ENCODE results near the gene LEKR1.
A peak's percentile ranks its signal among the peaks of the same experiment; 100 is the strongest.

The LEKR1 gene

GRCh38 chr3:156997351-156997750 is 171.2 kb downstream of the LEKR1 start:
- Histone ChIP-seq H3K27ac (ENCODE audit: low read depth, low read length) (no peak overlapping the region), H3K4me1 (ENCODE audit: control insufficient read depth in 5 of 5, insufficient read depth in 5 of 5, low read length in 5 of 5) (no peaks in the 10 kb centered on the region), H3K27me3 (ENCODE audit: control insufficient read depth in 5 of 5, insufficient read depth in 4 of 5, low read length in 5 of 5) (no peaks in the 10 kb centered on the region), H3K9ac (ENCODE audit: low read length in 5 of 5) (no peak overlapping the region), H3K9me3 (ENCODE audit: control insufficient read depth in 5 of 5, low read length in 5 of 5) (no peaks in the 10 kb centered on the region), H3K36me3 (ENCODE audit: control insufficient read depth in 5 of 5, insufficient read depth in 5 of 5, low read length in 5 of 5) (no peaks in the 10 kb centered on the region), H3K4me3 (ENCODE audit: low read depth in 1 of 5, low read length in 5 of 5) (no peak overlapping the region)

- no peaks in the 10 kb centered on the region for H3K27me3 ChIP-seq (ENCODE audit: control insufficient read depth in 5 of 5, insufficient read depth in 4 of 5, low read length in 5 of 5)
- H3K27ac ChIP-seq (ENCODE audit: low read depth, low read length): no peak overlapping the region
- no peaks in the 10 kb centered on the region for H3K4me1 ChIP-seq (ENCODE audit: control insufficient read depth in 5 of 5, insufficient read depth in 5 of 5, low read length in 5 of 5)
- no peak overlapping the region for H3K4me3 ChIP-seq (ENCODE audit: low read depth in 1 of 5, low read length in 5 of 5)
- H3K9me3 ChIP-seq (ENCODE audit: control insufficient read depth in 5 of 5, low read length in 5 of 5): peaks cover 0 to 5% (median 3%) of the 10 kb centered on the region in 5 donors
- H3K9ac ChIP-seq (ENCODE audit: low read length in 5 of 5): no peak overlapping the region
- H3K36me3 ChIP-seq (ENCODE audit: control insufficient read depth in 5 of 5, insufficient read depth in 5 of 5, low read length in 5 of 5): no peaks in the 10 kb centered on the region
Measured at GRCh38 chr3:157001221-157001957, 175.2 kb downstream of the LEKR1 start.

- Histone ChIP-seq H3K27ac (ENCODE audit: low read depth, low read length) (no peak overlapping the region), H3K4me1 (ENCODE audit: control insufficient read depth in 5 of 5, insufficient read depth in 5 of 5, low read length in 5 of 5) (no peaks in the 10 kb centered on the region), H3K4me3 (ENCODE audit: low read depth in 1 of 5, low read length in 5 of 5) (no peak overlapping the region), H3K9ac (ENCODE audit: low read length in 5 of 5) (no peak overlapping the region), H3K9me3 (ENCODE audit: control insufficient read depth in 5 of 5, low read length in 5 of 5) (no peaks in the 10 kb centered on the region), H3K27me3 (ENCODE audit: control insufficient read depth in 5 of 5, insufficient read depth in 4 of 5, low read length in 5 of 5) (no peaks in the 10 kb centered on the region), H3K36me3 (ENCODE audit: control insufficient read depth in 5 of 5, insufficient read depth in 5 of 5, low read length in 5 of 5) (no peaks in the 10 kb centered on the region)
Measured at GRCh38 chr3:157021679-157022078, 195.5 kb downstream of the LEKR1 start.

- no peaks in the 10 kb centered on the region for H3K36me3 ChIP-seq (ENCODE audit: control insufficient read depth in 5 of 5, insufficient read depth in 5 of 5, low read length in 5 of 5)
- H3K4me3 ChIP-seq (ENCODE audit: low read depth in 1 of 5, low read length in 5 of 5): no peak overlapping the region
- no peaks in the 10 kb centered on the region for H3K27me3 ChIP-seq (ENCODE audit: control insufficient read depth in 5 of 5, insufficient read depth in 4 of 5, low read length in 5 of 5)
- H3K9ac ChIP-seq (ENCODE audit: low read length in 5 of 5): no peak overlapping the region
- peaks cover 0 to under 1% (median 0%) of the 10 kb centered on the region in 5 donors for H3K4me1 ChIP-seq (ENCODE audit: control insufficient read depth in 5 of 5, insufficient read depth in 5 of 5, low read length in 5 of 5)
- H3K9me3 ChIP-seq (ENCODE audit: control insufficient read depth in 5 of 5, low read length in 5 of 5): no peaks in the 10 kb centered on the region
- no peak overlapping the region for H3K27ac ChIP-seq (ENCODE audit: low read depth, low read length)
Measured at GRCh38 chr3:157023226-157023625, 197.1 kb downstream of the LEKR1 start.

- no peaks in the 10 kb centered on the region for H3K36me3 ChIP-seq (ENCODE audit: control insufficient read depth in 5 of 5, insufficient read depth in 5 of 5, low read length in 5 of 5)
- H3K4me3 ChIP-seq (ENCODE audit: low read depth in 1 of 5, low read length in 5 of 5): no peak overlapping the region
- H3K4me1 ChIP-seq (ENCODE audit: control insufficient read depth in 5 of 5, insufficient read depth in 5 of 5, low read length in 5 of 5): peaks cover 0 to 2% (median 0%) of the 10 kb centered on the region in 5 donors
- H3K27me3 ChIP-seq (ENCODE audit: control insufficient read depth in 5 of 5, insufficient read depth in 4 of 5, low read length in 5 of 5): no peaks in the 10 kb centered on the region
- peaks cover 0 to 9% (median 3%) of the 10 kb centered on the region in 5 donors for H3K9me3 ChIP-seq (ENCODE audit: control insufficient read depth in 5 of 5, low read length in 5 of 5)
- no peak overlapping the region for H3K27ac ChIP-seq (ENCODE audit: low read depth, low read length)
- H3K9ac ChIP-seq (ENCODE audit: low read length in 5 of 5): no peak overlapping the region
Measured at GRCh38 chr3:157026091-157026490, 199.9 kb downstream of the LEKR1 start.

- H3K27ac ChIP-seq (ENCODE audit: low read depth, low read length): no peak overlapping the region
- H3K4me1 ChIP-seq (ENCODE audit: control insufficient read depth in 5 of 5, insufficient read depth in 5 of 5, low read length in 5 of 5): peaks cover 0 to 2% (median 0%) of the 10 kb centered on the region in 5 donors
- no peak overlapping the region for H3K9ac ChIP-seq (ENCODE audit: low read length in 5 of 5)
- no peaks in the 10 kb centered on the region for H3K36me3 ChIP-seq (ENCODE audit: control insufficient read depth in 5 of 5, insufficient read depth in 5 of 5, low read length in 5 of 5)
- H3K27me3 ChIP-seq (ENCODE audit: control insufficient read depth in 5 of 5, insufficient read depth in 4 of 5, low read length in 5 of 5): no peaks in the 10 kb centered on the region
- H3K4me3 ChIP-seq (ENCODE audit: low read depth in 1 of 5, low read length in 5 of 5): no peak overlapping the region
- peaks cover 0 to 9% (median 3%) of the 10 kb centered on the region in 5 donors for H3K9me3 ChIP-seq (ENCODE audit: control insufficient read depth in 5 of 5, low read length in 5 of 5)
Measured at GRCh38 chr3:157027861-157028745, 201.9 kb downstream of the LEKR1 start.

- H3K4me3 ChIP-seq (ENCODE audit: low read depth in 1 of 5, low read length in 5 of 5): no peak overlapping the region
- no peaks in the 10 kb centered on the region for H3K27me3 ChIP-seq (ENCODE audit: control insufficient read depth in 5 of 5, insufficient read depth in 4 of 5, low read length in 5 of 5)
- H3K4me1 ChIP-seq (ENCODE audit: control insufficient read depth in 5 of 5, insufficient read depth in 5 of 5, low read length in 5 of 5): peaks cover 0 to 2% (median 0%) of the 10 kb centered on the region in 5 donors
- no peak overlapping the region for H3K9ac ChIP-seq (ENCODE audit: low read length in 5 of 5)
- no peaks in the 10 kb centered on the region for H3K36me3 ChIP-seq (ENCODE audit: control insufficient read depth in 5 of 5, insufficient read depth in 5 of 5, low read length in 5 of 5)
- H3K27ac ChIP-seq (ENCODE audit: low read depth, low read length): no peak overlapping the region
- peaks cover 0 to 9% (median 3%) of the 10 kb centered on the region in 5 donors for H3K9me3 ChIP-seq (ENCODE audit: control insufficient read depth in 5 of 5, low read length in 5 of 5)
Measured at GRCh38 chr3:157029365-157029790, 203.2 kb downstream of the LEKR1 start.

- Histone ChIP-seq H3K4me1 (ENCODE audit: control insufficient read depth in 5 of 5, insufficient read depth in 5 of 5, low read length in 5 of 5) (peaks cover 0 to 2% (median 0%) of the 10 kb centered on the region in 5 donors), H3K9ac (ENCODE audit: low read length in 5 of 5) (no peak overlapping the region), H3K27me3 (ENCODE audit: control insufficient read depth in 5 of 5, insufficient read depth in 4 of 5, low read length in 5 of 5) (no peaks in the 10 kb centered on the region), H3K27ac (ENCODE audit: low read depth, low read length) (no peak overlapping the region), H3K36me3 (ENCODE audit: control insufficient read depth in 5 of 5, insufficient read depth in 5 of 5, low read length in 5 of 5) (no peaks in the 10 kb centered on the region), H3K4me3 (ENCODE audit: low read depth in 1 of 5, low read length in 5 of 5) (peak overlapping the region in 1 of 5 donors; percentile 17), H3K9me3 (ENCODE audit: control insufficient read depth in 5 of 5, low read length in 5 of 5) (peaks cover 0 to 9% (median 3%) of the 10 kb centered on the region in 5 donors)
Measured at GRCh38 chr3:157030712-157031111, 204.6 kb downstream of the LEKR1 start.

GRCh38 chr3:157033001-157033400 is 206.8 kb downstream of the LEKR1 start:
- Histone ChIP-seq H3K9me3 (ENCODE audit: control insufficient read depth in 5 of 5, low read length in 5 of 5) (peaks cover 0 to 9% (median 3%) of the 10 kb centered on the region in 5 donors), H3K27me3 (ENCODE audit: control insufficient read depth in 5 of 5, insufficient read depth in 4 of 5, low read length in 5 of 5) (no peaks in the 10 kb centered on the region), H3K4me1 (ENCODE audit: control insufficient read depth in 5 of 5, insufficient read depth in 5 of 5, low read length in 5 of 5) (peaks cover 0 to 2% (median 0%) of the 10 kb centered on the region in 5 donors), H3K36me3 (ENCODE audit: control insufficient read depth in 5 of 5, insufficient read depth in 5 of 5, low read length in 5 of 5) (no peaks in the 10 kb centered on the region), H3K9ac (ENCODE audit: low read length in 5 of 5) (no peak overlapping the region), H3K27ac (ENCODE audit: low read depth, low read length) (no peak overlapping the region), H3K4me3 (ENCODE audit: low read depth in 1 of 5, low read length in 5 of 5) (no peak overlapping the region)

GRCh38 chr3:157040456-157040855 is 214.3 kb downstream of the LEKR1 start:
- Histone ChIP-seq H3K9me3 (ENCODE audit: control insufficient read depth in 5 of 5, low read length in 5 of 5) (no peaks in the 10 kb centered on the region), H3K9ac (ENCODE audit: low read length in 5 of 5) (no peak overlapping the region), H3K36me3 (ENCODE audit: control insufficient read depth in 5 of 5, insufficient read depth in 5 of 5, low read length in 5 of 5) (no peaks in the 10 kb centered on the region), H3K4me3 (ENCODE audit: low read depth in 1 of 5, low read length in 5 of 5) (no peak overlapping the region), H3K4me1 (ENCODE audit: control insufficient read depth in 5 of 5, insufficient read depth in 5 of 5, low read length in 5 of 5) (no peaks in the 10 kb centered on the region), H3K27me3 (ENCODE audit: control insufficient read depth in 5 of 5, insufficient read depth in 4 of 5, low read length in 5 of 5) (peaks cover 0 to 1% (median 0%) of the 10 kb centered on the region in 5 donors), H3K27ac (ENCODE audit: low read depth, low read length) (no peak overlapping the region)
